Adrenal gland (tissue), 12 donors: ENCODE results near the gene PPM1J. TPM values are rescaled to one million over a fixed set of nuclear protein-coding genes. Genes with fewer than 3 reads are reported as not detected.

Experiments used
- DNase-seq, 7 donors: peaks; one replicate each; pipeline ENCODE4 v3.0.0-alpha.2; 2019 to 2020
- H3K27ac ChIP-seq, 5 donors: fragments of 200-600 bp; sonication (generic) in 4 of 5; 1 replicate in 3 of 5; 2 replicates in 2 of 5; pipeline versions ENCODE4 v1.5.1 to v1.8.0; 2016 to 2020; ENCODE audit warnings: mild to moderate bottlenecking in 1 of 5
- H3K27me3 ChIP-seq: fragments of 200-600 bp; 2 replicates; pipeline ENCODE4 v1.8.0; 2021
- H3K36me3 ChIP-seq, 2 donors: fragments of 200-600 bp; replicated peaks in 1 of 2; 1 replicate in 1 of 2; 2 replicates in 1 of 2; pipeline versions ENCODE4 v1.5.1 to v1.8.0; 2018 to 2022
- H3K4me1 ChIP-seq, 2 donors: fragments of 200-600 bp; replicated peaks in 1 of 2; 1 replicate in 1 of 2; 2 replicates in 1 of 2; pipeline versions ENCODE4 v1.5.1 to v1.8.0; 2018 to 2021
- H3K4me3 ChIP-seq, 4 donors: fragments of 200-600 bp; sonication (generic) in 3 of 4; one replicate each; pipeline ENCODE4 v1.5.1; 2016 to 2018
- H3K9me3 ChIP-seq, 3 donors: fragments of 200-600 bp; sonication (generic) in 1 of 3; replicated peaks in 1 of 3; 1 replicate in 2 of 3; 2 replicates in 1 of 3; pipeline versions ENCODE4 v1.5.1 to v1.8.0; 2016 to 2021
- CTCF ChIP-seq, 6 experiments: fragments of 450-650 bp in 4 of 6; fragments of 200-600 bp in 2 of 6; sonication (generic) in 1 of 6; IDR thresholded peaks; 1 replicate in 5 of 6; 2 replicates in 1 of 6; pipeline versions ENCODE4 v1.5.1 to v1.8.0; 2016 to 2021; ENCODE audit warnings: antibody characterized with exemption in 6 of 6, mild to moderate bottlenecking in 2 of 6, moderate library complexity in 1 of 6
- POLR2A ChIP-seq, 2 donors: fragments of 450-650 bp; IDR thresholded peaks; one replicate each; pipeline ENCODE4 v1.6.1; 2017; ENCODE audit warnings: antibody characterized with exemption in 2 of 2, mild to moderate bottlenecking in 2 of 2, moderate library complexity in 1 of 2
- WGBS, 4 donors: extraction: QIAGEN DNeasy Blood & Tissue Kit in 2 of 4; methylation state at CpG; one replicate each; pipeline versions ENCODE4 v1.1.5 to v1.1.7; 2013 to 2017; 5-methylcytosine and 5-hydroxymethylcytosine counted together
- intact Hi-C, 2 donors: fragments of 100-400 bp; cut with DNase I; formaldehyde crosslinking; loops; one replicate each; pipeline versions ENCODE4 v1.14.1 to v1.15.0; 2022 to 2023
- polyA plus RNA-seq, 3 donors: library from polyadenylated mRNA; stranded (reverse); fragments of 200-250 nt in 2 of 3; fragments of 350-450 nt in 1 of 3; fragmentation: Illumina TruSeq in 1 of 3; extraction: RNeasy Lipid Tissue Mini Kit (QIAGEN cat#74804) in 1 of 3; gene quantifications; one replicate each; pipeline ENCODE4 v1.2.3, GENCODE V29; 2013 to 2014
- total RNA-seq, 9 donors: library from RNA; depleted of rRNA in 4 of 9; stranded (reverse); fragments of >200 nt in 4 of 9; fragments of 120-200 nt in 1 of 9; fragmentation: NEBNext Ultra II Directional in 1 of 9; extraction: Animal tissue kit (Norgen Biotek cat#: 25700) in 1 of 9; gene quantifications; one replicate each; pipeline versions ENCODE4 v1.1.0 to v1.2.4, GENCODE V29; 2013 to 2023
- donor health status: healthy with polysubstance abuse.
- donor health status: Bipolar disorder and iron deficiency.
- donor health status: DM: yes; HTN: yes; CAD: no.
- donor health status: DM: no; HTN: no; CAD: no.
- donor health status: DM: no; HTN: no; CAD: no.
- donor health status: DM: yes; HTN: yes; CAD: no.

PPM1J gene
- total and polyA plus RNA-seq, 12 donors, result 0.31 to 5.1 (median 1.0) TPM; not detected in 1

GRCh38 chr1:112711670-112712069 is 3.5 kb downstream of the PPM1J start:
- Histone ChIP-seq H3K27ac (no peak overlapping the region), H3K36me3 (no peaks in the 10 kb centered on the region), H3K9me3 (no peaks in the 10 kb centered on the region), H3K4me3 (no peak overlapping the region), H3K4me1 (peaks cover 19 to 24% of the 10 kb centered on the region in 2 donors), H3K27me3 (no peaks in the 10 kb centered on the region)
- TF ChIP-seq POLR2A (IDR thresholded peaks at IDR 0.05) (no peak), CTCF (IDR thresholded peaks at IDR 0.05) (no peak)
- 78 to 85% (median 85%) methylated on average over 7 to 11 of the region's 11 CpGs for WGBS, 4 donors
- intact Hi-C loops, result loop anchor here in 1 of 2 donors (5.0 to 10.0 kb wide), 3 partner anchors 94 to 333 kb away; partner anchors contain the start of genes CAPZA1 and ST7L
- no peak for DNase-seq

- 56 to 77% (median 72%) methylated on average over 5 to 7 of the region's 7 CpGs for WGBS, 4 donors
- intact Hi-C loops, result loop anchor here in 1 of 2 donors (5.0 to 10.0 kb wide), 3 partner anchors 94 to 334 kb away; partner anchors contain the start of genes CAPZA1 and ST7L
- no peaks in the 10 kb centered on the region for H3K36me3 ChIP-seq
- no peak overlapping the region for H3K4me3 ChIP-seq
- TF ChIP-seq POLR2A (IDR thresholded peaks at IDR 0.05), result no peak
- TF ChIP-seq CTCF (IDR thresholded peaks at IDR 0.05), result no peak
- H3K27me3 ChIP-seq, result no peaks in the 10 kb centered on the region
- H3K4me1 ChIP-seq, result peaks cover 18 to 24% of the 10 kb centered on the region in 2 donors
- no peak overlapping the region for H3K27ac ChIP-seq
- H3K9me3 ChIP-seq, result no peaks in the 10 kb centered on the region
- no peak for DNase-seq
These were observed 4.1 kb downstream of the PPM1J start for GRCh38 chr1:112711041-112711440.

- DNase-seq, result no peak
- Histone ChIP-seq H3K27ac (no peak overlapping the region), H3K9me3 (no peaks in the 10 kb centered on the region), H3K36me3 (no peaks in the 10 kb centered on the region), H3K4me3 (no peak overlapping the region), H3K27me3 (no peaks in the 10 kb centered on the region), H3K4me1 (peaks cover 18 to 24% of the 10 kb centered on the region in 2 donors)
- TF ChIP-seq POLR2A (IDR thresholded peaks at IDR 0.05), result no peak
- TF ChIP-seq CTCF (IDR thresholded peaks at IDR 0.05), result no peak
- WGBS, 4 donors, result 78 to 90% (median 82%) methylated on average over 3 of the region's 3 CpGs
- intact Hi-C loops, result loop anchor here in 1 of 2 donors (5.0 to 10.0 kb wide), 3 partner anchors 93 to 334 kb away; partner anchors contain the start of genes CAPZA1 and ST7L
These were observed 4.5 kb downstream of the PPM1J start for GRCh38 chr1:112710586-112710985.

GRCh38 chr1:112710159-112710558 is 5.0 kb downstream of the PPM1J start:
- intact Hi-C loops, result loop anchor here in 1 of 2 donors (5.0 to 10.0 kb wide), 3 partner anchors 93 to 335 kb away; partner anchors contain the start of genes CAPZA1 and ST7L
- TF ChIP-seq POLR2A (IDR thresholded peaks at IDR 0.05) (no peak), CTCF (IDR thresholded peaks at IDR 0.05) (no peak)
- Histone ChIP-seq H3K27me3 (no peaks in the 10 kb centered on the region), H3K4me1 (peaks cover 20 to 27% of the 10 kb centered on the region in 2 donors), H3K27ac (no peak overlapping the region), H3K36me3 (no peaks in the 10 kb centered on the region), H3K9me3 (no peaks in the 10 kb centered on the region), H3K4me3 (no peak overlapping the region)
- 74 to 88% (median 81%) methylated on average over 4 to 7 of the region's 7 CpGs for WGBS, 4 donors
- no peak for DNase-seq
